GM18517 (cell line): Measurements from ENCODE around the gene POLE4.
A peak's percentile ranks its signal among the peaks of the same experiment; 100 is the strongest.

Experiments
- ATAC-seq: cut with Tn5 transposase; IDR thresholded peaks from one replicate; pipeline ENCODE4 v1.9.1; 2021; ENCODE audit warnings: mild to moderate bottlenecking, moderate library complexity; ENCODE audit not compliant: unreplicated experiment

The POLE4 gene

GRCh38 chr2:74939919-74940812, 18.3 kb upstream of the POLE4 start:
- no peak for ATAC-seq

GRCh38 chr2:74941284-74941683, 17.2 kb upstream of the POLE4 start:
- no peak for ATAC-seq

- no peak for ATAC-seq
Measured at GRCh38 chr2:74942263-74942662, 16.2 kb upstream of the POLE4 start.

GRCh38 chr2:74944987-74945787, 13.3 kb upstream of the POLE4 start:
- ATAC-seq, result peak; percentile 100

- ATAC-seq, result no peak
Measured at GRCh38 chr2:74945788-74946331, 12.6 kb upstream of the POLE4 start.

- no peak for ATAC-seq
Measured at GRCh38 chr2:74947703-74948102, 10.7 kb upstream of the POLE4 start.

GRCh38 chr2:74948779-74949178, 9.7 kb upstream of the POLE4 start:
- ATAC-seq, result no peak

- no peak for ATAC-seq
Measured at GRCh38 chr2:74951211-74951754, 7.2 kb upstream of the POLE4 start.

- ATAC-seq, result no peak
Measured at GRCh38 chr2:74952575-74952974, 5.9 kb upstream of the POLE4 start.

- no peak for ATAC-seq
Measured at GRCh38 chr2:74953796-74954499, 4.5 kb upstream of the POLE4 start.

GRCh38 chr2:74954500-74954874, 4.0 kb upstream of the POLE4 start:
- ATAC-seq, result no peak

- no peak for ATAC-seq
Measured at GRCh38 chr2:74957886-74958273, 563 bp upstream of the POLE4 start.

GRCh38 chr2:74959106-74959751, 786 bp downstream of the POLE4 start:
- ATAC-seq, result no peak

- ATAC-seq, result no peak
Measured at GRCh38 chr2:74966887-74967286, 8.4 kb downstream of the POLE4 start.

- no peak for ATAC-seq
Measured at GRCh38 chr2:74975016-74975415, 16.6 kb downstream of the POLE4 start.

GRCh38 chr2:74979844-74980243, 21.4 kb downstream of the POLE4 start:
- ATAC-seq, result no peak

GRCh38 chr2:74982577-74982976, 24.1 kb downstream of the POLE4 start:
- ATAC-seq, result no peak

- ATAC-seq, result no peak
Measured at GRCh38 chr2:74983631-74984392, 25.4 kb downstream of the POLE4 start.

- no peak for ATAC-seq
Measured at GRCh38 chr2:74984947-74985637, 26.6 kb downstream of the POLE4 start.
